Karpas-422 (cell line): ENCODE results near the gene TEX261. TPM values are rescaled to one million over a fixed set of nuclear protein-coding genes. Genes with fewer than 3 reads are reported as not detected.
A peak's percentile ranks its signal among the peaks of the same experiment; 100 is the strongest.

ENCODE experiments used
- DNase-seq: peaks from one replicate; pipeline ENCODE4 v3.0.0-alpha.2; 2015
- H2AFZ ChIP-seq: fragments of 200-600 bp; sonication (generic); 2 replicates; pipeline ENCODE4 v1.6.1; 2014; ENCODE audit warnings: antibody characterized with exemption, low read length, mixed read lengths
- H3K27ac ChIP-seq: fragments of 200-600 bp; sonication (generic); 2 replicates; pipeline ENCODE4 v1.5.1; 2014; ENCODE audit warnings: mild to moderate bottlenecking, low read length, moderate library complexity
- H3K27me3 ChIP-seq: fragments of 200-600 bp; sonication (generic); 2 replicates; pipeline ENCODE4 v1.6.1; 2014; ENCODE audit warnings: low read length, mixed read lengths
- H3K36me3 ChIP-seq: fragments of 200-600 bp; sonication (generic); 2 replicates; pipeline ENCODE4 v1.6.1; 2014; ENCODE audit warnings: low read length, mixed read lengths; ENCODE audit not compliant: insufficient read depth
- H3K4me1 ChIP-seq: fragments of 200-600 bp; sonication (generic); 2 replicates; pipeline ENCODE4 v1.6.1; 2014; ENCODE audit warnings: mild to moderate bottlenecking, low read length, mixed read lengths
- H3K4me2 ChIP-seq: fragments of 200-600 bp; sonication (generic); 2 replicates; pipeline ENCODE4 v1.6.1; 2014; ENCODE audit warnings: low read length, low read depth, mild to moderate bottlenecking; ENCODE audit not compliant: poor library complexity, severe bottlenecking
- H3K4me3 ChIP-seq: fragments of 200-600 bp; sonication (generic); 2 replicates; pipeline ENCODE4 v1.5.1; 2014; ENCODE audit warnings: mild to moderate bottlenecking, antibody characterized with exemption, low read length, mixed read lengths
- H3K79me2 ChIP-seq: fragments of 200-600 bp; sonication (generic); 2 replicates; pipeline ENCODE4 v1.6.1; 2014; ENCODE audit warnings: mild to moderate bottlenecking, low read length, mixed read lengths
- H3K9ac ChIP-seq: fragments of 200-600 bp; sonication (generic); 2 replicates; pipeline ENCODE4 v1.6.0; 2014; ENCODE audit warnings: low read length
- H3K9me2 ChIP-seq: fragments of 200-600 bp; sonication (generic), shearing (Covaris generic); replicated peaks from 2 replicates; pipeline ENCODE4 v1.6.0; 2014; ENCODE audit warnings: mild to moderate bottlenecking, low read length, moderate library complexity; ENCODE audit not compliant: insufficient read depth
- H3K9me3 ChIP-seq: fragments of 300-700, 200-600 bp; sonication (generic); 2 replicates; pipeline ENCODE4 v1.6.1; 2014; ENCODE audit warnings: low read length, mixed read lengths
- H4K20me1 ChIP-seq: fragments of 200-600 bp; sonication (generic); 2 replicates; pipeline ENCODE4 v1.6.1; 2014; ENCODE audit warnings: mild to moderate bottlenecking, antibody characterized with exemption, low read length, low read depth; ENCODE audit not compliant: insufficient read depth
- total RNA-seq: library from RNA; depleted of rRNA; stranded (reverse); fragments of >200 nt; shearing (Covaris generic); gene quantifications from 2 replicates; pipeline ENCODE4 v1.2.3, GENCODE V29; 2014; ENCODE audit warnings: low replicate concordance

Gene TEX261
- total RNA-seq, 1 experiment from 2014 or later = 69.2 TPM

- Histone ChIP-seq H3K9me3 (no peaks in the 10 kb centered on the region), H3K4me2 (no peak overlapping the region), H3K9me2 (no peaks in the 10 kb centered on the region), H3K9ac (no peak overlapping the region), H3K27ac (no peak overlapping the region), H3K4me1 (peaks cover 9% of the 10 kb centered on the region), H4K20me1 (no peaks in the 10 kb centered on the region), H2AFZ (no peak overlapping the region), H3K4me3 (no peak overlapping the region), H3K79me2 (no peaks in the 10 kb centered on the region), H3K27me3 (no peaks in the 10 kb centered on the region), H3K36me3 (no peaks in the 10 kb centered on the region)
- no peak for DNase-seq
Observed at GRCh38 chr2:70967189-70967588, 27.5 kb downstream of the TEX261 start.

GRCh38 chr2:70966681-70967080 is 28.0 kb downstream of the TEX261 start:
- Histone ChIP-seq H3K4me3 (no peak overlapping the region), H3K9me2 (no peaks in the 10 kb centered on the region), H3K79me2 (no peaks in the 10 kb centered on the region), H4K20me1 (no peaks in the 10 kb centered on the region), H3K4me1 (peaks cover 9% of the 10 kb centered on the region), H3K9me3 (no peaks in the 10 kb centered on the region), H3K27me3 (no peaks in the 10 kb centered on the region), H3K36me3 (no peaks in the 10 kb centered on the region), H2AFZ (no peak overlapping the region), H3K4me2 (no peak overlapping the region), H3K27ac (no peak overlapping the region), H3K9ac (no peak overlapping the region)
- no peak for DNase-seq

- Histone ChIP-seq H3K27ac (no peak overlapping the region), H3K79me2 (no peaks in the 10 kb centered on the region), H4K20me1 (no peaks in the 10 kb centered on the region), H3K4me3 (peak overlapping the region; percentile 68), H3K9me2 (no peaks in the 10 kb centered on the region), H3K4me2 (peak overlapping the region; percentile 95), H3K27me3 (no peaks in the 10 kb centered on the region), H3K9me3 (no peaks in the 10 kb centered on the region), H3K4me1 (peaks cover 9% of the 10 kb centered on the region), H2AFZ (peak overlapping the region; percentile 98; the same call in 1 of the 2 replicates), H3K9ac (peak overlapping the region; percentile 73), H3K36me3 (no peaks in the 10 kb centered on the region)
- no peak for DNase-seq
Observed at GRCh38 chr2:70965506-70965905, 29.2 kb downstream of the TEX261 start.

- Histone ChIP-seq H3K9ac (peak overlapping the region; percentile 73), H2AFZ (peak overlapping the region; percentile 98), H3K9me3 (no peaks in the 10 kb centered on the region), H3K9me2 (no peaks in the 10 kb centered on the region), H3K27ac (no peak overlapping the region), H3K79me2 (no peaks in the 10 kb centered on the region), H3K36me3 (no peaks in the 10 kb centered on the region), H3K27me3 (no peaks in the 10 kb centered on the region), H3K4me3 (peak overlapping the region; percentile 68), H3K4me2 (peak overlapping the region; percentile 95), H3K4me1 (peaks cover 9% of the 10 kb centered on the region), H4K20me1 (no peaks in the 10 kb centered on the region)
- DNase-seq = peak; percentile 94
Observed at GRCh38 chr2:70964596-70965386, 29.9 kb downstream of the TEX261 start.

GRCh38 chr2:70964133-70964532 is 30.5 kb downstream of the TEX261 start:
- Histone ChIP-seq H3K9me3 (no peaks in the 10 kb centered on the region), H3K4me3 (no peak overlapping the region), H3K27me3 (no peaks in the 10 kb centered on the region)

DNA sequence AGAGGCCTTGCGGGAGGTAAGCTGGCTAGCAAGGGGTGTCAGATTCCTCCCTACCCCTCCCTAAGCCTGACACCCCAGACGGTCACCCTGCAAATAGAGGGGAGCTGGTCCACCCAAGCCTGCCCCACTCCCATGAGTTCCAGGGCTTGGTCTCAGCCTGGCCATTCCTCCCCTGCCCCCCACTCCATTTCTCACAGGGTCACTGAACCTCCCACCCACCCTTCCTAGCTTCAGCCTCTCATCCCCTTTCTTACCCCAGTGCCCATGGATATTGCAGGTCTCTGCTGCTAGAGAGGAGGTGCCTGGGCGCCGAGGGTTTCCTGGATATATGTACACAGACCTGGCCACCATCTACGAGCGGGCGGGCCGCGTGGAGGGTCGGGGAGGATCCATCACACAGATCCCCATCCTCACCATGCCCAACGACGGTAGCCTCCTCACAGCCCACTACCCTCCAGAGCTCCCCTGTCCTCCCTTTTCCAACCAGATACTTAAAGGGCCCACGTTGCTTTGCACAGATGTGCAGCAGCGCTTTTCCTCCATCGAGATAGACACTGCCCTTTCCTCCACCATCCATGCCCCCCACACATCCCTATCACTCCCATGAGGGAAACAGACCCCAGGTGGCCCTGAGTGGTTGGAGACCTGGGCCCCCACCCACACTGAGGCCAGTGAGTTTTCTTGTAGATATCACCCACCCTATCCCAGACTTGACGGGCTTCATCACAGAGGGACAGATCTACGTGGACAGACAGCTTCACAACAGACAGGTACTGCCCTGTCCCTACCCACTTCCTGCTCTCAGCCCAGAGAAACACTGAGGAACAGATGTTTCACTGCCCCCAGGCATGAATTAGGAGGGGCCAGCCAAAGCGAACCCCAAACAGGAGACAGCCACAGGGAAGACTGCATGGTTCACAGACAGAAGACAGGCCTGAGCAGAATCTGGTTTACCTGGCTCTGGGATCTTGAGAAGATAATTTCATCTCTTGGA is 31.5 kb downstream of the TEX261 start:
- Histone ChIP-seq H3K9me3 (no peaks in the 10 kb centered on the region), H3K27me3 (no peaks in the 10 kb centered on the region), H3K9me2 (no peaks in the 10 kb centered on the region), H3K27ac (no peak overlapping the region), H3K36me3 (no peaks in the 10 kb centered on the region), H2AFZ (no peak overlapping the region), H3K9ac (no peak overlapping the region), H4K20me1 (no peaks in the 10 kb centered on the region; the same call in 1 of the 2 replicates), H3K4me1 (peaks cover 9% of the 10 kb centered on the region), H3K4me2 (no peak overlapping the region), H3K4me3 (no peak overlapping the region), H3K79me2 (no peaks in the 10 kb centered on the region)
- no peak for DNase-seq

More at GRCh38 chr2:70964133-70964532, 30.5 kb downstream of the TEX261 start:
- H3K79me2 ChIP-seq = no peaks in the 10 kb centered on the region
- H2AFZ ChIP-seq = no peak overlapping the region
- H4K20me1 ChIP-seq = no peaks in the 10 kb centered on the region; the same call in 1 of the 2 replicates
- H3K4me2 ChIP-seq = no peak overlapping the region
- no peak overlapping the region for H3K9ac ChIP-seq
- peaks cover 9% of the 10 kb centered on the region for H3K4me1 ChIP-seq
- no peaks in the 10 kb centered on the region for H3K9me2 ChIP-seq
- no peak for DNase-seq
- H3K36me3 ChIP-seq = no peaks in the 10 kb centered on the region
- H3K27ac ChIP-seq = no peak overlapping the region

DNA sequence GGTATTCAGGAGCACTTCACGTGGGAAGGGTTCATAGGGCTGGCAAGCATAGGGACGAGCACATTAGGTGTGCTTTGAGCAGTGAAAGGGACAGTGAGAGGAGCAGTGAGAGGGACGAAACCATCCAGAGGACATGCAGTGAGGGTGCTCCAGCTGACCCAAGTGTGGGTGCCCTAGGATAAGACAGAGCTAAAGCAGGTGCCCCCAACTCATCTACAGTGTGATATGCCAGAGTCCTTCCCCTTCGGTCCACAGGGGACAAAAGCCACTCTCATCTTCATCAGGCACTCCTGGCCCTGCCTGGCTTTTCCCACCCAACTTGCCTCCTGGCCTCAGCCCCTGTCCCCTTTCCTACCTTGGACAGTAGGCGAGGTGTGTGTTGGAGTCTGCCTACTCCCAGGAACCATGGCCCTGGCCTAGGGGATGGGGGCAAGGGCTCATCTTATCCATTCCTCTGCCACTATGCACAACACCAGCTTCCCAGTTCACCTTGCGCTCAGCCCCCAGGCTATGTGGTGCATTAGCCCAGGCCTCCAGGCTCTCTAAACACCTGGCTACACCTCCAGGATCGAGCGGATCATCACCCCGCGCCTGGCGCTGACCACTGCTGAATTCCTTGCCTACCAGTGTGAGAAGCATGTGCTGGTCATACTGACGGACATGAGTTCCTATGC is 32.3 kb downstream of the TEX261 start:
- H3K79me2 ChIP-seq = no peaks in the 10 kb centered on the region
- H3K4me3 ChIP-seq = no peak overlapping the region
- H3K27ac ChIP-seq = no peak overlapping the region
- no peak for DNase-seq
- H3K9me3 ChIP-seq = no peaks in the 10 kb centered on the region
- H3K4me1 ChIP-seq = peaks cover 9% of the 10 kb centered on the region
- H3K27me3 ChIP-seq = no peaks in the 10 kb centered on the region
- no peaks in the 10 kb centered on the region for H3K9me2 ChIP-seq
- no peak overlapping the region for H2AFZ ChIP-seq
- no peak overlapping the region for H3K4me2 ChIP-seq
- H3K9ac ChIP-seq = no peak overlapping the region
- no peaks in the 10 kb centered on the region; the same call in 1 of the 2 replicates for H4K20me1 ChIP-seq
- no peaks in the 10 kb centered on the region for H3K36me3 ChIP-seq
